Astrocyte (in vitro differentiated cells and primary cell): ENCODE results near the gene HLX. TPM values are rescaled to one million over a fixed set of nuclear protein-coding genes. Genes with fewer than 3 reads are reported as not detected.

Source experiments
- DNase-seq: peaks from one replicate; pipeline ENCODE4 v3.0.0-alpha.2; 2010; ENCODE audit warnings: low read depth
- FAIRE-seq: peaks from 2 replicates; lab custom pipeline; 2011; peaks lifted over from hg19 to GRCh38; lab: Jason Lieb, UNC
- H2AFZ ChIP-seq: 2 replicates; pipeline ENCODE4 v1.6.0; 2012; ENCODE audit warnings: low read depth, low read length, inconsistent platforms
- H3K27ac ChIP-seq: 2 replicates; pipeline ENCODE4 v1.5.1; 2011; ENCODE audit warnings: low read depth, low read length, inconsistent platforms
- H3K27me3 ChIP-seq: 2 replicates; pipeline ENCODE4 v1.6.0; 2011; ENCODE audit warnings: low read length, inconsistent platforms; ENCODE audit not compliant: insufficient read depth
- H3K36me3 ChIP-seq: 2 replicates; pipeline ENCODE4 v1.5.1; 2011; ENCODE audit warnings: low read length, inconsistent platforms; ENCODE audit not compliant: insufficient read depth
- H3K4me1 ChIP-seq: 2 replicates; pipeline ENCODE4 v1.5.1; 2011; ENCODE audit warnings: low read length, inconsistent platforms; ENCODE audit not compliant: insufficient read depth
- H3K4me2 ChIP-seq: 2 replicates; pipeline ENCODE4 v1.6.0; 2012; ENCODE audit warnings: low read length, inconsistent platforms
- H3K4me3 ChIP-seq: 2 replicates; pipeline ENCODE4 v1.5.1; 2011; ENCODE audit warnings: low read depth, mild to moderate bottlenecking, low read length, inconsistent platforms; ENCODE audit not compliant: insufficient read depth
- H3K79me2 ChIP-seq: 2 replicates; pipeline ENCODE4 v1.6.0; 2012; ENCODE audit warnings: mild to moderate bottlenecking, low read length, inconsistent platforms; ENCODE audit not compliant: insufficient read depth
- H3K9ac ChIP-seq: 2 replicates; pipeline ENCODE4 v1.6.0; 2012; ENCODE audit warnings: mild to moderate bottlenecking, low read length, inconsistent platforms
- H3K9me3 ChIP-seq: 2 replicates; pipeline ENCODE4 v1.5.1; 2012; ENCODE audit warnings: low read depth, mild to moderate bottlenecking, low read length, inconsistent platforms; ENCODE audit not compliant: insufficient read depth
- H4K20me1 ChIP-seq: 2 replicates; pipeline ENCODE4 v1.6.0; 2012; ENCODE audit warnings: low read length, inconsistent platforms; ENCODE audit not compliant: insufficient read depth
- H3K27ac Mint-ChIP-seq: one replicate; pipeline ENCODE4 v1.8.0; 2021; ENCODE audit warnings: mild to moderate bottlenecking, mixed read lengths; ENCODE audit not compliant: unreplicated experiment
- H3K27me3 Mint-ChIP-seq: one replicate; pipeline ENCODE4 v1.8.0; 2021; ENCODE audit warnings: low read depth, mixed read lengths; ENCODE audit not compliant: unreplicated experiment
- H3K36me3 Mint-ChIP-seq: one replicate; pipeline ENCODE4 v1.8.0; 2021; ENCODE audit warnings: low read depth, mixed read lengths; ENCODE audit not compliant: unreplicated experiment
- H3K4me1 Mint-ChIP-seq: one replicate; pipeline ENCODE4 v1.8.0; 2021; ENCODE audit warnings: low read depth, mixed read lengths; ENCODE audit not compliant: unreplicated experiment
- H3K4me3 Mint-ChIP-seq: one replicate; pipeline ENCODE4 v1.8.0; 2021; ENCODE audit warnings: mild to moderate bottlenecking, moderate library complexity, mixed read lengths; ENCODE audit not compliant: unreplicated experiment
- H3K9me3 Mint-ChIP-seq: one replicate; pipeline ENCODE4 v1.8.0; 2021; ENCODE audit warnings: mild to moderate bottlenecking, mixed read lengths; ENCODE audit not compliant: unreplicated experiment
- CTCF ChIP-seq: IDR thresholded peaks from 2 replicates; pipeline ENCODE4 v1.5.1; 2011; ENCODE audit warnings: low read depth, mild to moderate bottlenecking, inconsistent platforms, low read length, moderate library complexity; ENCODE audit not compliant: insufficient read depth
- EZH2 ChIP-seq: IDR thresholded peaks from 2 replicates; pipeline ENCODE4 v1.6.1; 2012; ENCODE audit warnings: mild to moderate bottlenecking, low read length, inconsistent platforms; ENCODE audit not compliant: insufficient read depth
- total RNA-seq: library from RNA; stranded (reverse); gene quantifications from 2 replicates; pipeline ENCODE4 v1.2.1, GENCODE V29; 2021

HLX gene
- total RNA-seq, 1 donor from 2014 or later: 1.4 TPM

GRCh38 chr1:220887520-220888416 lies 8.5 kb downstream of the HLX start:
- Histone ChIP-seq H3K27ac (no peak overlapping the region), H3K27me3 (peaks cover 84% of the 10 kb centered on the region), H3K4me3 (no peak overlapping the region), H4K20me1 (peaks cover 10% of the 10 kb centered on the region), H3K4me1 (peaks cover 3% of the 10 kb centered on the region), H3K9ac (no peak overlapping the region), H2AFZ (no peak overlapping the region), H3K36me3 (no peaks in the 10 kb centered on the region), H3K4me2 (peak overlapping the region; percentile 78), H3K79me2 (no peaks in the 10 kb centered on the region), H3K9me3 (peaks cover 12% of the 10 kb centered on the region)
- DNase-seq: no peak
- Mint-ChIP-seq H3K9me3 (peaks cover 50% of the 10 kb centered on the region), H3K27me3 (peaks cover 97% of the 10 kb centered on the region), H3K27ac (no peak overlapping the region), H3K4me3 (peak overlapping the region; percentile 14), H3K36me3 (peaks cover 8% of the 10 kb centered on the region), H3K4me1 (peaks cover 2% of the 10 kb centered on the region)
- TF ChIP-seq EZH2: peak; percentile 68
- TF ChIP-seq CTCF: no peak
- no peak for FAIRE-seq

GRCh38 chr1:220888417-220888986 lies 9.3 kb downstream of the HLX start:
- Histone ChIP-seq H3K27ac (no peak overlapping the region), H2AFZ (no peak overlapping the region), H4K20me1 (peaks cover 10% of the 10 kb centered on the region), H3K4me3 (no peak overlapping the region), H3K27me3 (peaks cover 88% of the 10 kb centered on the region), H3K36me3 (no peaks in the 10 kb centered on the region), H3K4me1 (peaks cover 3% of the 10 kb centered on the region), H3K4me2 (peak overlapping the region; percentile 78), H3K79me2 (no peaks in the 10 kb centered on the region), H3K9me3 (peaks cover 12% of the 10 kb centered on the region), H3K9ac (no peak overlapping the region)
- Mint-ChIP-seq H3K9me3 (peaks cover 56% of the 10 kb centered on the region), H3K36me3 (peaks cover 10% of the 10 kb centered on the region), H3K27ac (no peak overlapping the region), H3K4me1 (peaks cover 2% of the 10 kb centered on the region), H3K27me3 (peaks cover 98% of the 10 kb centered on the region), H3K4me3 (no peak overlapping the region)
- FAIRE-seq (no peak), DNase-seq (no peak)
- TF ChIP-seq EZH2 (no peak), CTCF (no peak)

- peaks cover 6% of the 10 kb centered on the region for H3K36me3 Mint-ChIP-seq
- H3K27ac Mint-ChIP-seq: no peak overlapping the region
Measured at GRCh38 chr1:220889333-220889732, 10.1 kb downstream of the HLX start.

More at GRCh38 chr1:220889333-220889732, 10.1 kb downstream of the HLX start:
- Histone ChIP-seq H3K36me3 (no peaks in the 10 kb centered on the region), H3K79me2 (no peaks in the 10 kb centered on the region), H3K4me2 (no peak overlapping the region), H3K9ac (no peak overlapping the region), H4K20me1 (peaks cover 10% of the 10 kb centered on the region), H2AFZ (no peak overlapping the region), H3K4me3 (no peak overlapping the region), H3K4me1 (peaks cover 10% of the 10 kb centered on the region), H3K27me3 (peaks cover 96% of the 10 kb centered on the region), H3K9me3 (peaks cover 12% of the 10 kb centered on the region), H3K27ac (no peak overlapping the region)
- Mint-ChIP-seq H3K4me1 (peaks cover 4% of the 10 kb centered on the region), H3K4me3 (no peak overlapping the region), H3K27me3 (peaks cover 96% of the 10 kb centered on the region), H3K9me3 (peaks cover 59% of the 10 kb centered on the region)
- FAIRE-seq: no peak
- TF ChIP-seq EZH2 (no peak), CTCF (no peak)
- DNase-seq: no peak
